ENCODE data around the gene GRIN2C. TPM values are rescaled to one million over a fixed set of nuclear protein-coding genes. Genes with fewer than 3 reads are reported as not detected.

GRIN2C gene
- total RNA-seq, 2 experiments from 2014 or later = 0.45 TPM; not detected in 1

DNA sequence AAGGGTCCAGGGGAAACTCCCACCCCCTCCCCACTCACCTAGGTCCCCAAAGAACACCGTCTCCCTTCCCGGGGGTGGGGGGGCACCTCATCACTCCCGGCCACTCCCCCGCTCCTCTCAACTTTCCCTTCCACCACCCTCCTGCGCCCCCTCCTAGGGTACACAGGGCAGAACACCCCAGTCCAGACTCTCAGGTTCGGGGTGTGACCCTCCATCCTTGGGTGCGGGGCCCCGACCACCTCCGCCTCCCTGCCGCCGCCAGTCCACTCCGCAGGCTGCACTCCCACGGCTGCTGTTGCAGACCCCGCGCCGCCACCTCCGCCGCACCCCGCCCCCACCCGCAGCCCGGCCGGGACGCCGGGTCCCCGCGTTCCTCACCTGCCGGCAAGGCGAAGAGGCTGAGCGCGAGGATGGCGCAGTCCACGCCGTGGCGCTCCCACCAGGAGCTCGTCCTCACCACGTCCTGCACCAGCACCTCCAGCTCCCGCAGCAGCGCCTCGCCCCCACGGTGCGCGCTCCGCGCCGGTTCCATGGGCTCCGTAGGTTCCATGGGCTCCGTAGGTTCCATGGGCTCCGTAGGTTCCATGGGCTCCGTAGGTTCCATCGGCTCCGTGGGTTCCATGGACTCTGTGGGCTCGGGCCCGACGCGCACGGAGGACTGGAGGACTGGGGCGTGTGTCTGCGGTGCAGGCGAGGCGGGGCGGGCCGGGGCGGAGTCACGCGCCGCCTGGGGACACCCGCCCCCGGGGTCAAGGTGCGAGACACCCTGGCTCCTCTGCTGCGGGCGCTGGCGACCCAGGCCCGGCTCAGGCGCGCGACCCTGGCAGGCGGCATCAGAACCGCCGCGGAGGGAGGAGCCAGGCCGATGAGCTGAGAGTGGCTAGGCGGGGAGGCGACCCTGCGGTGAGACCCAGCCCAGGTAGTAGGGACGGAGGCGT is 33.6 kb upstream of the GRIN2C start, which contains the start of gene FADS6:
TSS of gene FADS6 (minus strand) at position 660 of the 938 bp plus-strand sequence. CDS start at position 622, 38 bp downstream.
- H3K9me3 Mint-ChIP-seq = no peaks in the 10 kb centered on the region
- DNase-seq = no peak
- H3K36me3 Mint-ChIP-seq (ENCODE audit: low read depth) = no peaks in the 10 kb centered on the region
- no peak within 1 kb of the TSS for H3K4me3 Mint-ChIP-seq
- ChIA-PET POLR2A (interaction anchor here (1.0 kb wide), 1 partner anchor 20 kb away, joined by 4 read pairs; the partner anchor contains the start of gene FDXR), CTCF (no interaction called here)
- no peak within 1 kb of the TSS for H3K27ac Mint-ChIP-seq
- peaks cover 55% of the 10 kb centered on the region for H3K27me3 Mint-ChIP-seq
- peaks cover 2% of the 10 kb centered on the region for H3K4me1 Mint-ChIP-seq

DNA sequence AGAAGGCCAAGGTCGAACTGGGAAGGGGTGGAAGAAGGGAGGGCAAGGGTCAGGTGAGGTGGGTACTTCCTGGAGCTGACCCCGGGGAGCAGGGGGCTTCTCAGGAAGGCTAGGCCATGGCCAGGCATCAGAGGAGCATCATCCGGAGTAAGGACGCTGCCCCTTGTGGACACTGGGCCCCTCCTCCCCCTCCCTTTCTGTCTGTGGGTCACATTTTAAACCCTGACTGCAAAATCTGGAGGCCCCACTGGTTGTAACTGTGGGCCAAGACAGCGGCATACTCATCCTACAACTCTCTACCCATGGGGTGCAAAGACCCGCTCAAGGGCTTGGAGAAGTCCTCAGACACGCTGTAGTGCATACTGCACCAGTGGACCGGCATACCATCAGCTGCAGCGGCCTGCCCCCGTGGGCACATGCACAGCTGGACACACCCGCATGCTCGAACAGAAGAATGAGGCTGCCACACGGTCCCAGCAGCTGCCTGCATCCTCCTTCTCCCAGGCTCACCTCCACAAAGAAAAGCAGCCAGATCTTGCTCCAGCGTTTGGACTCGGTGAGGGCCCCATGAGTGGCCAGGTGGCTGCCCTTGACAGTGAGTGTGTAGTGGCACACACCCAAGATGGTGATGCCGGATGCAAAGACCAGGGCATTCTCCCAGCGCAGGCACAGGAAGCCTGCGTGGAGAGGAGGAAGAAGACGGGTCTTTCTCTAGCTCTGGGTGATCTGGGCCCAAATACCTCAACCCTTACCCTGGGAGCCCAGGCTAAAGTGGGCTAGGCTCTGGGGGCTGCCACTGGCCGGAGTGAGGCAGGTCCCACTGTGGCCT is 32.5 kb upstream of the GRIN2C start:
- H3K9me3 Mint-ChIP-seq = no peaks in the 10 kb centered on the region
- peaks cover 53% of the 10 kb centered on the region for H3K27me3 Mint-ChIP-seq
- ChIA-PET CTCF (no interaction called here), POLR2A (no interaction called here)
- no peak for DNase-seq
- peaks cover 2% of the 10 kb centered on the region for H3K4me1 Mint-ChIP-seq
- H3K27ac Mint-ChIP-seq = no peak overlapping the region
- H3K36me3 Mint-ChIP-seq (ENCODE audit: low read depth) = no peaks in the 10 kb centered on the region
- H3K4me3 Mint-ChIP-seq = no peak overlapping the region

DNA sequence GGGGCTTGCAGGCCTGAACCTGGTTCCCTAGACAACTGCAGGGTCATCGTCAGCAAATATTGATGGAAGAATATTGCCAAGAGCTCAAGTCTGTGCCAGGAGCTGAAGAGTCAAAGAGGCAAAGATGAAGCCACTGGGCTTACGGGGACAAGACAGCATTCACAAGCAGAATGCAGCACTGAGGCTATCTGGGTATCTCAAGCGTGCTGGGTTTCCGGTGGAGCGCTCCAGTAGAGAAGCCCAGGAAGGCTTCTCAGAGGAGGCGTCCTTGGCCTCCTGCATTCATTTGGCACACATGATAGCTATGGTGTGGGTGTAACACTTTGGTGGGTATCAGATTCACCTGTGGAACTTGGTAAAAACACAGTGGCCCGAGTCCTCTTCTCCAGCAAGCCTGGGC is 30.9 kb upstream of the GRIN2C start:
- Mint-ChIP-seq H3K9me3 (no peaks in the 10 kb centered on the region), H3K4me3 (no peak overlapping the region), H3K36me3 (ENCODE audit: low read depth) (no peaks in the 10 kb centered on the region), H3K27ac (no peak overlapping the region), H3K27me3 (peaks cover 47% of the 10 kb centered on the region), H3K4me1 (peaks cover 2% of the 10 kb centered on the region)
- POLR2A ChIA-PET = interaction anchor here (0.9 kb wide), 1 partner anchor 18 kb away, joined by 4 read pairs; the partner anchor contains the start of gene FDXR
- no peak for DNase-seq
- CTCF ChIA-PET = interaction anchor here (1.2 kb wide), 1 partner anchor 67 kb away, joined by 3 read pairs; no protein-coding TSS in a partner anchor

GRCh38 chr17:74888469-74888868 is 28.8 kb upstream of the GRIN2C start:
- no peak overlapping the region for H3K27ac Mint-ChIP-seq
- DNase-seq = no peak
- H3K27me3 Mint-ChIP-seq = peaks cover 38% of the 10 kb centered on the region
- POLR2A ChIA-PET = interaction anchor here (1.5 kb wide), 1 partner anchor 15 kb away, joined by 4 read pairs; the partner anchor contains the start of gene FDXR
- H3K4me1 Mint-ChIP-seq = no peaks in the 10 kb centered on the region
- no peaks in the 10 kb centered on the region for H3K9me3 Mint-ChIP-seq
- H3K4me3 Mint-ChIP-seq = no peak overlapping the region
- H3K36me3 Mint-ChIP-seq (ENCODE audit: low read depth) = no peaks in the 10 kb centered on the region
- CTCF ChIA-PET = no interaction called here

GRCh38 chr17:74883241-74883745 is 23.6 kb upstream of the GRIN2C start:
- CTCF ChIA-PET = no interaction called here
- no peaks in the 10 kb centered on the region for H3K4me1 Mint-ChIP-seq
- POLR2A ChIA-PET = no interaction called here
- no peaks in the 10 kb centered on the region for H3K9me3 Mint-ChIP-seq
- peaks cover 20% of the 10 kb centered on the region for H3K27me3 Mint-ChIP-seq
- no peak overlapping the region for H3K4me3 Mint-ChIP-seq
- no peak overlapping the region for H3K27ac Mint-ChIP-seq
- H3K36me3 Mint-ChIP-seq (ENCODE audit: low read depth) = no peaks in the 10 kb centered on the region
- DNase-seq = no peak

- Mint-ChIP-seq H3K4me3 (no peak overlapping the region), H3K9me3 (no peaks in the 10 kb centered on the region), H3K4me1 (no peaks in the 10 kb centered on the region), H3K36me3 (ENCODE audit: low read depth) (no peaks in the 10 kb centered on the region), H3K27me3 (peaks cover 20% of the 10 kb centered on the region), H3K27ac (no peak overlapping the region)
- POLR2A ChIA-PET = no interaction called here
- CTCF ChIA-PET = no interaction called here
- DNase-seq = no peak
Measured at GRCh38 chr17:74882517-74883240, 23.0 kb upstream of the GRIN2C start.

- CTCF ChIA-PET = interaction anchor here (0.7 kb wide), 1 partner anchor 16 kb away, joined by 4 read pairs; no protein-coding TSS in a partner anchor
- Mint-ChIP-seq H3K27ac (no peak overlapping the region), H3K9me3 (no peaks in the 10 kb centered on the region), H3K4me1 (no peaks in the 10 kb centered on the region), H3K4me3 (no peak overlapping the region), H3K36me3 (ENCODE audit: low read depth) (no peaks in the 10 kb centered on the region), H3K27me3 (peaks cover 13% of the 10 kb centered on the region)
- POLR2A ChIA-PET = interaction anchor here (0.6 kb wide), 1 partner anchor 143 kb away, joined by 3 read pairs; no protein-coding TSS in a partner anchor
- no peak for DNase-seq
Measured at GRCh38 chr17:74881073-74881472, 21.4 kb upstream of the GRIN2C start.

GRCh38 chr17:74879308-74879707 is 19.6 kb upstream of the GRIN2C start:
- ChIA-PET CTCF (interaction anchor here (0.7 kb wide), 1 partner anchor 110 kb away, joined by 3 read pairs; no protein-coding TSS in a partner anchor), POLR2A (no interaction called here)
- no peak overlapping the region for H3K27ac Mint-ChIP-seq
- no peak overlapping the region for H3K4me3 Mint-ChIP-seq
- H3K27me3 Mint-ChIP-seq = peaks cover 3% of the 10 kb centered on the region
- no peak for DNase-seq
- no peaks in the 10 kb centered on the region for H3K36me3 Mint-ChIP-seq (ENCODE audit: low read depth)
- peaks cover 3% of the 10 kb centered on the region for H3K4me1 Mint-ChIP-seq
- H3K9me3 Mint-ChIP-seq = no peaks in the 10 kb centered on the region

DNA sequence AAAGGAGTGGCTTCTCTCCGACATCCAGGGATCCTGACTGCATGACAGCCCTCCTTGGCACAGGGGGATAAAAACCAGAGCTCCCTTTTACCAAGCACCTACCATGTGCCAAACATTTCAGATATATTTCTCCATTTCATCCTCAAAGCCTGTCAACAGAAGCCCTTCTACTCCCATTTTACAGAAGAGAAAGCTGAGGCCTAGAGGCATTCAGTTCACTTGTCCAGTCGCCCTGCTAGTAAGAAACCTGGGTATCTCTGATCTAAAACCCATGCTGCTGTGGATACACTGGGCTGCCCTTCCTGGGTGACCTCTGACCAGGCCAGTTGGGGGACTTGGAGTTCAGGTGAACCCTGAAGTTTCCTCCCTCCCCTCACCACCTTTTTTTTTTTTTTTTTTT is 19.0 kb upstream of the GRIN2C start:
- peaks cover 3% of the 10 kb centered on the region for H3K27me3 Mint-ChIP-seq
- H3K36me3 Mint-ChIP-seq (ENCODE audit: low read depth) = no peaks in the 10 kb centered on the region
- POLR2A ChIA-PET = no interaction called here
- CTCF ChIA-PET = interaction anchor here (0.7 kb wide), 1 partner anchor 109 kb away, joined by 3 read pairs; no protein-coding TSS in a partner anchor
- DNase-seq = no peak
- H3K9me3 Mint-ChIP-seq = no peaks in the 10 kb centered on the region
- no peak overlapping the region for H3K27ac Mint-ChIP-seq
- peaks cover 9% of the 10 kb centered on the region for H3K4me1 Mint-ChIP-seq
- no peak overlapping the region for H3K4me3 Mint-ChIP-seq

DNA sequence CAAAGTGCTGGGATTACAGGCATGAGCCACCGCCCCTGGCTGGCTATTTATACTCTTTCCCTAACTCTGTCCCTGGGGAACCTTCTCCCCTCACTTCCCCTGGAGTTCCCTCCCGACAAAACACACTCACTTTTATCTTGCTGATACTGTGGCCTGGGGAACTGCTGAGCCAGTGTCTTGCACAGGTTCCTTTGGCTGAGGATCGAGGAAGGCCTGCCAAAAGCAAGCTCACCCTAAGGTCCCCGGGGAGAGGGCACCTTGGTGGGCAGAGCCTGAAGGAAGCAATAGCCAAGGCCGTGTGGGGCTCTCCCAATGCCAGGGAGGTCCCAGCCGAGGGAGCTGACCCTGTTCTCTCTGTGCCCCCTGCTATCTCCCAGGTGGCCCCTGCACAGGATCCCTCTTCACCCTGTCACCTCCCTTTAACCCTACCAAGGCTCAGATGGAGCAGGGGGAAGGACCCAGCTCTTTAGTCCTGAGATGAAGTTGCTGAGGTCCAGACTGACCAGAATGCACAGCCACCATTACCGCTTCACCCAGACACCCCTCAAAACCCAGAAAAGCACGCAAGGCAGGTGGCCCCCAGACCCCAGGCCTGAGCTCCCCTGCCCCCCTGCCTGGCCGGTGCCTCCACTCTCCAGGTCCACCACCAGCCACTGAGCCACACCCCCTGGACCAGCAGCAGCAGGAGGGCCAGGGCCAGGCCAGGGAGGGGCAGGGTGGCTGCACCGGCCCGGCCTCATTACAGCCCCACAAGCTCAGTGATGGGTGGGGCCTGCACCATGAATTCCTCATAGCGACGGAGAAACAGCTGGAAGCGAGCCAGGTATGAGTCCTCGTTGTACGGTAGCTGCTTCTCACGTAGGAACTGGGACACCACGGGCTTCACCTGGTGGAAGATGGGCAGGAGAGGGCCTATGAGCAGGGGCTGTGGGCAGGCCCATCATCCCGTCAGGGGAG is 18.2 kb upstream of the GRIN2C start:
- no peaks in the 10 kb centered on the region for H3K36me3 Mint-ChIP-seq (ENCODE audit: low read depth)
- no peak overlapping the region for H3K4me3 Mint-ChIP-seq
- H3K4me1 Mint-ChIP-seq = peaks cover 12% of the 10 kb centered on the region
- DNase-seq = no peak
- no peaks in the 10 kb centered on the region for H3K9me3 Mint-ChIP-seq
- H3K27ac Mint-ChIP-seq = no peak overlapping the region
- H3K27me3 Mint-ChIP-seq = peaks cover 3% of the 10 kb centered on the region
- ChIA-PET POLR2A (no interaction called here), CTCF (interaction anchor here (0.6 to 0.7 kb wide), 2 partner anchors 10 to 359 kb away, joined by 3 read pairs; no protein-coding TSS in a partner anchor)

- ChIA-PET CTCF (interaction anchor here (2.1 to 3.9 kb wide), 2 partner anchors 12 to 85 kb away, joined by 5 to 18 read pairs; no protein-coding TSS in a partner anchor), POLR2A (no interaction called here)
- Mint-ChIP-seq H3K36me3 (ENCODE audit: low read depth) (peaks cover 3% of the 10 kb centered on the region), H3K9me3 (no peaks in the 10 kb centered on the region), H3K4me1 (peaks cover 27% of the 10 kb centered on the region), H3K4me3 (no peak overlapping the region), H3K27me3 (peaks cover 3% of the 10 kb centered on the region), H3K27ac (no peak overlapping the region)
- DNase-seq = no peak
Measured at GRCh38 chr17:74875977-74876593, 16.4 kb upstream of the GRIN2C start.
